NT2/D1 (cell line): ENCODE results near the gene KDM4B.

Experiments used
- SUZ12 ChIP-seq: IDR thresholded peaks from 2 replicates; pipeline ENCODE4 v1.6.1; 2011; ENCODE audit not compliant: insufficient read length, insufficient read depth; ENCODE audit errors: extremely low read depth
- ZNF274 ChIP-seq: IDR thresholded peaks from 2 replicates; pipeline ENCODE4 v1.6.1; 2011; ENCODE audit warnings: mild to moderate bottlenecking, low read depth, low read length

DNA sequence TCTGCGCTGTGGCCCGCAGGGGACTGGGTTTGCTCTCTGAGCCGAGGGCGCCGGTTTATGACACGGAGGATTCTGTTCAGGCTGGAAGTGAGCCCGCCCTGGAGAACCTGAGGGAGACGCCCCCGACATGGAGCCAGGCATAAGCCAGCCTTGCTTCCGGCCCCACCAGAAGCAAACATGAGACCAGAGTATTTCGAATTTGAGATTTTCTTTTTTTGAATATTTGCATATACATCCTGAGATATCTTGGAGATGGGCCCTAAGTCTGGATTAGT, 72.9 kb downstream of the KDM4B start:
- TF ChIP-seq ZNF274 (no peak), SUZ12 (no peak)
